Subcutaneous adipose tissue (tissue), 4 donors: ENCODE results near the gene PRXL2A. TPM values are rescaled to one million over a fixed set of nuclear protein-coding genes. Genes with fewer than 3 reads are reported as not detected.

Experiments
- total RNA-seq, 4 donors: library from RNA; depleted of rRNA; stranded (reverse); fragments of >200 nt; gene quantifications; one replicate each; pipeline ENCODE4 v1.1.0, GENCODE V29; 2016
- TF ChIP-seq, protein P1 (sequence below): fragments of 450-650 bp; IDR thresholded peaks from one replicate; pipeline ENCODE4 v1.5.1; 2016; ENCODE audit warnings: low read depth, mild to moderate bottlenecking, control low read depth, antibody characterized with exemption, moderate library complexity

PRXL2A gene
- total RNA-seq, 4 donors from 2014 or later = 254 to 775 (median 498) TPM

DNA sequence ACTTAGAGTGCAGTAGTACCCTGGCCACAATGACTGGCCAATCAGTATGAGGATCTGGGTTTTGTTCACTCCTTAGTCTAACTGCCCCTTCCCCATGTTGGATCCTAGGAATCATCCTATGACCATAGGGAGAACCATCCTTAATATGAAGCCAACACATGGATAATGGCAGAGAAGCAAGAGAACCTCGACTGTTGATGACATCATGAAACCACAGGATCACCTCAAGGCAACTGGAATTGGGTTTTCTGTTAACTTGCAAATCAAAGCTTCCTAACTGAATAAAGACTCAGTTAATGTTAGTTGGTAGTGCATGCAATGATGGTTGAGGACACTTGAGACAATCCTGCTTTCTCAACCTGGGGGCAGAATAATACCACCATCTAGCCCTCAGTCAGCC is 3.3 kb upstream of the PRXL2A start:
- TF ChIP-seq, protein P1, sequence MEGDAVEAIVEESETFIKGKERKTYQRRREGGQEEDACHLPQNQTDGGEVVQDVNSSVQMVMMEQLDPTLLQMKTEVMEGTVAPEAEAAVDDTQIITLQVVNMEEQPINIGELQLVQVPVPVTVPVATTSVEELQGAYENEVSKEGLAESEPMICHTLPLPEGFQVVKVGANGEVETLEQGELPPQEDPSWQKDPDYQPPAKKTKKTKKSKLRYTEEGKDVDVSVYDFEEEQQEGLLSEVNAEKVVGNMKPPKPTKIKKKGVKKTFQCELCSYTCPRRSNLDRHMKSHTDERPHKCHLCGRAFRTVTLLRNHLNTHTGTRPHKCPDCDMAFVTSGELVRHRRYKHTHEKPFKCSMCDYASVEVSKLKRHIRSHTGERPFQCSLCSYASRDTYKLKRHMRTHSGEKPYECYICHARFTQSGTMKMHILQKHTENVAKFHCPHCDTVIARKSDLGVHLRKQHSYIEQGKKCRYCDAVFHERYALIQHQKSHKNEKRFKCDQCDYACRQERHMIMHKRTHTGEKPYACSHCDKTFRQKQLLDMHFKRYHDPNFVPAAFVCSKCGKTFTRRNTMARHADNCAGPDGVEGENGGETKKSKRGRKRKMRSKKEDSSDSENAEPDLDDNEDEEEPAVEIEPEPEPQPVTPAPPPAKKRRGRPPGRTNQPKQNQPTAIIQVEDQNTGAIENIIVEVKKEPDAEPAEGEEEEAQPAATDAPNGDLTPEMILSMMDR = no peak

DNA sequence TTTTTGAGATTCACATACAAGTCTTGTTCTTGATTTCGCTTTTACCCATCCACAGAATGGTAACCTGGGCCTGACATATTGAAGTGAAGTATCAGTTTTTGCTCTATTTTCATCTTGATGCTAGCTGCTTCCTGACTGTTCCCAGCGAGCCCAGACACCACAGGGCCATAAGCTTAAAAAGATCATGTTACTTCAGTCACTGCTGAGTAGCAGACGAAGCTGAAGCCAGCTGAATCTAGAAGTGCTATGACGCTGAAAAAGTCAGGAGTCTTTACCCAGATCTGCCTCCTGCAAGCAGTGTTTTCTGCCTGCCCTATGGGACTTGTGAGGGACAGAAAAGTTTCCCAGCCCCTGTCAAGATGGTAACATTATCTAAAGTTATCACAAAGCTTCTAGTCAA is 2.7 kb upstream of the PRXL2A start:
- TF ChIP-seq, protein P1 = no peak

DNA sequence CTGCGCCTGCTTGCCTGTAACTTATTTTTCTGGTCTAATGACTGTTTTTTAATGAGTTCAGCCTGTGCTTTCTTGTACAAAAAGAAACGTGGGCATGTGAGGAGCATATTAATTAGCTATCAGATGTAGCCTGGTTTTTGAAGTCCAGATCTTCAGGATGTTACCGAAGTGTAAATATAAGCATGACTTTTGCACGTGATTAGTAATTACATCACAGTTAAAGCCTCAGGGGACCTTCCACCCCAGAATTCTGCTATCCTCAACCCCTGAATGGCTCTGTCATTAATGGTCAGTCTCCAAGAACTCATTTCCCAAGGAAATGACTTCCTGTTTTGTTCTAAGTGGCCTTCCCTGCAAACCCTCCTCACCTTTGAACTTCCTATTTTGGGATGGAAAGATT is 2.1 kb upstream of the PRXL2A start:
- TF ChIP-seq, protein P1 = no peak

DNA sequence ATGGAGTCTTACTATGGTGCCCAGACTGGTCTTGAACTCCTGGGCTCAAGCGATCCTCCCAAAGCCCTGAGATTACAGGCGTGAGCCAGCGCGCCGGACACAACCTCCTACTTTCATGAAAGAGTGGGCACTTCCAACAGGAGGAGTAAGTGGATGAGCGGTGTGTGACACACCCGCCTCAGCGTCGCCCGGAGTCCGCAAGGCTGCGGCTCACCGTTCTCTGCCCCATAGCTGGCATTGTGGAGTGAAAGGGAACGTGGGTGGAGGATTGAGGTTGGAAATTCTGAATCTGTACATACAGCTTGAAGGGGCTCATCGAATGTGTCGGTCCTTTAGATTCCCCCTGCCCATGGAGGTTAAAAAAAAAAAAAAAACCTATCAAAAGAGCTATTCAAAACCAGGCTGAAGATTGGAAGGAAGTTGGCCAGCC is 524 bp upstream of the PRXL2A start:
- TF ChIP-seq, protein P1 = no peak

DNA sequence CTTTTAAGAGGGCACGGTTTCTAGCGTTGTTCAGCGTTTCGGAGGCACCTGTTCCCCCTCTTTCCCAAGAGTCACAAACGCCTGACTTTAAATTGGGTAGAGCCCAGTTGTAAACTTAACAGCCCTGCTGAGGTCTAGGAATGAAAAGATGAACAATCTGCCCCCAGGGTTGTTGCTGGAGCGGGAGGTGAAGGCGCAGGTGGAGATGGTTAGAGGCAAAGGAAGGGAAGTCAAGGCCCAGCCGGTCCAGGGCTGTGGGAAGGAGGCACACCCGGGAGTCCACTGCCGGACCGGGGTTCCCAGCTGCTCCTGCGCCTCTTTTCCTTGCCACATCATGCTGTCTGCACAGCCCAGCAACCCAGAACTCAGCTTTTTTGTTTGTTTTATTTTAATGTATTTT is 770 bp downstream of the PRXL2A start:
- TF ChIP-seq, protein P1 = no peak

DNA sequence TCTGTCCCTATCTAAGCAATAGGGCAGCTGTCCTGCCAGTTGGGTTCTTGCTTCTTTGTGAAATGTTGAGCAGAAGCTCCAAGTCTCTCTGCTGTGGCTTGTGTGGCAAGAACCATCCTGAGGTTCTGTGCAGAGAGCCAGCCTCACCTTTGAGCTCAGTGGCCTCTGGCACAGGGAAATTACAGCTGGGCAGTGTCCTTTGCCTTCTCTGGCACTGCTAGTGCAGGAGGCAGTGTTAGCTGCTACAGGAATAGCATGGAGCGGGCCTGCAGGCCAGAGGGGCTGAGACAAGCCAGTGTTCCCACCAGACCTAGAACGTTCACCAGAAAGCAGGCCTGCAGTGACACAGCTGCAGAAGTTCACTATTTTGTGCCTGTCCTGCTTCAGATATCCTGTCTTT is 1.8 kb downstream of the PRXL2A start:
- TF ChIP-seq, protein P1 = no peak

DNA sequence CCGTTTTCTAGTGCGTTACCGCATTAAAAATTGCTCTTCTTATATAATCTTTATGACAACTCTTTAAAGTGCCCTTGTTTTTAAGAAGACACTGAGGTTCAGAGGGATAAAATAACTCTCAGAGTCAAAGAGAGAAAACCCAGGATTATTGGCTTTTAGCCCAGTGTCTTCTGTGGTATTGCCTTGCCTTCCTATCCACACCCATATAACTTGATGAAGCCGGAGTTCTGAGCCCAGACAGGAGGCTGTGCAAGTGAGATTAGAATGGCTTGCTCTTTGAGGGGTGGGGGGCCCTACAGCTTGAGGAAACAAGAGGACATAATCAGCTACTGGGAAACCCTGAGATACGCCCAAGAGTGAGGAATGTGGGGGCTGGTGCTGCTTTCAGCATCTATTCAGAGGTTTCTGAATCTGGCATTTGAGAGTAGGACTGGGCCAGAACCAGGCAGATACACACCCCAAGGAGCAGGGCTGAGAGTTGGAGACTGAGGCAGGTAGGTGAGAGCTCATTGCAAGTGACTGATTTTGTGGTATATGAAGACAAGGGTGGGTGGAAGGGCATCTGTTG is 2.3 kb downstream of the PRXL2A start:
- TF ChIP-seq, protein P1 = no peak
